DOHH2 (cell line): ENCODE results near the gene EFNA5.

Experiments
- H3F3A ChIP-seq: fragments of 200-600 bp; sonication (generic), shearing (Covaris generic); 2 replicates; pipeline ENCODE4 v1.6.0; 2016; ENCODE audit warnings: antibody characterized with exemption, mild to moderate bottlenecking; ENCODE audit not compliant: control insufficient read depth, insufficient read depth
- H3K27ac ChIP-seq: fragments of 200-600 bp; sonication (generic); 2 replicates; pipeline ENCODE4 v1.5.1; 2014; ENCODE audit warnings: low read depth, mild to moderate bottlenecking, low read length, moderate library complexity
- H3K27me3 ChIP-seq: fragments of 200-600 bp; sonication (generic); 2 replicates; pipeline ENCODE4 v1.6.1; 2014; ENCODE audit warnings: mild to moderate bottlenecking, low read length, mixed read lengths; ENCODE audit not compliant: control insufficient read depth
- H3K36me3 ChIP-seq: fragments of 200-600 bp; sonication (generic); 2 replicates; pipeline ENCODE4 v1.6.1; 2014; ENCODE audit warnings: mild to moderate bottlenecking, low read length, moderate library complexity, mixed read lengths; ENCODE audit not compliant: control insufficient read depth
- H3K4me1 ChIP-seq: fragments of 200-600 bp; sonication (generic); 2 replicates; pipeline ENCODE4 v1.6.1; 2014; ENCODE audit warnings: mild to moderate bottlenecking, low read length, mixed read lengths; ENCODE audit not compliant: control insufficient read depth
- H3K4me2 ChIP-seq: fragments of 200-600 bp; sonication (generic); 2 replicates; pipeline ENCODE4 v1.6.0; 2014; ENCODE audit warnings: mild to moderate bottlenecking, low read length, moderate library complexity
- H3K4me3 ChIP-seq: fragments of 200-600 bp; sonication (generic); 2 replicates; pipeline ENCODE4 v1.5.1; 2014; ENCODE audit warnings: mild to moderate bottlenecking, low read length, mixed read lengths
- H3K79me2 ChIP-seq: fragments of 200-600 bp; sonication (generic); 2 replicates; pipeline ENCODE4 v1.6.1; 2014; ENCODE audit warnings: mild to moderate bottlenecking, low read length, mixed read lengths; ENCODE audit not compliant: control insufficient read depth
- H3K9me2 ChIP-seq: fragments of 200-600 bp; sonication (generic); replicated peaks from 2 replicates; pipeline ENCODE4 v1.6.1; 2014; ENCODE audit warnings: mild to moderate bottlenecking, low read length, mixed read lengths; ENCODE audit not compliant: control insufficient read depth
- H3K9me3 ChIP-seq: fragments of 200-600 bp; sonication (generic); 2 replicates; pipeline ENCODE4 v1.6.1; 2014; ENCODE audit warnings: antibody characterized with exemption, low read length, mixed read lengths; ENCODE audit not compliant: control insufficient read depth, insufficient read depth
- H4K20me1 ChIP-seq: fragments of 200-600 bp; sonication (generic); 2 replicates; pipeline ENCODE4 v1.6.0; 2014; ENCODE audit warnings: low read depth, mild to moderate bottlenecking, antibody characterized with exemption, low read length, moderate library complexity; ENCODE audit not compliant: control insufficient read depth, insufficient read depth
- CTCF ChIP-seq: fragments of 200-600 bp; sonication (generic); IDR thresholded peaks from one replicate; pipeline ENCODE4 v1.5.1; 2014; ENCODE audit warnings: antibody characterized with exemption, mild to moderate bottlenecking, low read depth, low read length; ENCODE audit not compliant: poor library complexity, severe bottlenecking
- EZH2phosphoT487 ChIP-seq: fragments of 200-600 bp; sonication (generic); IDR thresholded peaks from 2 replicates; pipeline ENCODE4 v1.6.1; 2017; ENCODE audit warnings: borderline replicate concordance, mild to moderate bottlenecking, antibody characterized with exemption, low read length, moderate library complexity, mixed read lengths

EFNA5 gene

GRCh38 chr5:107367939-107368338, 302.8 kb downstream of the EFNA5 start:
- Histone ChIP-seq H3K9me2 (no peaks in the 10 kb centered on the region), H3F3A (no peaks in the 10 kb centered on the region), H3K4me2 (no peak overlapping the region), H3K36me3 (no peaks in the 10 kb centered on the region), H3K27ac (no peak overlapping the region), H3K27me3 (no peaks in the 10 kb centered on the region), H4K20me1 (no peaks in the 10 kb centered on the region), H3K79me2 (no peaks in the 10 kb centered on the region), H3K4me1 (0 out of 2 replicates have a peak, but pooled peaks cover 4% of the 10 kb centered on the region), H3K9me3 (no peaks in the 10 kb centered on the region), H3K4me3 (no peak overlapping the region)
- TF ChIP-seq EZH2phosphoT487 (no peak), CTCF (no peak)

- Histone ChIP-seq H3K9me2 (no peaks in the 10 kb centered on the region), H3K4me1 (0 out of 2 replicates have a peak, but pooled peaks cover 4% of the 10 kb centered on the region), H3K27ac (no peak overlapping the region), H3K36me3 (no peaks in the 10 kb centered on the region), H3K79me2 (no peaks in the 10 kb centered on the region), H3K9me3 (no peaks in the 10 kb centered on the region), H3F3A (no peaks in the 10 kb centered on the region), H3K27me3 (no peaks in the 10 kb centered on the region), H3K4me3 (no peak overlapping the region), H3K4me2 (no peak overlapping the region), H4K20me1 (no peaks in the 10 kb centered on the region)
- TF ChIP-seq EZH2phosphoT487 (no peak), CTCF (no peak)
Measured at GRCh38 chr5:107367480-107367879, 303.3 kb downstream of the EFNA5 start.

DNA sequence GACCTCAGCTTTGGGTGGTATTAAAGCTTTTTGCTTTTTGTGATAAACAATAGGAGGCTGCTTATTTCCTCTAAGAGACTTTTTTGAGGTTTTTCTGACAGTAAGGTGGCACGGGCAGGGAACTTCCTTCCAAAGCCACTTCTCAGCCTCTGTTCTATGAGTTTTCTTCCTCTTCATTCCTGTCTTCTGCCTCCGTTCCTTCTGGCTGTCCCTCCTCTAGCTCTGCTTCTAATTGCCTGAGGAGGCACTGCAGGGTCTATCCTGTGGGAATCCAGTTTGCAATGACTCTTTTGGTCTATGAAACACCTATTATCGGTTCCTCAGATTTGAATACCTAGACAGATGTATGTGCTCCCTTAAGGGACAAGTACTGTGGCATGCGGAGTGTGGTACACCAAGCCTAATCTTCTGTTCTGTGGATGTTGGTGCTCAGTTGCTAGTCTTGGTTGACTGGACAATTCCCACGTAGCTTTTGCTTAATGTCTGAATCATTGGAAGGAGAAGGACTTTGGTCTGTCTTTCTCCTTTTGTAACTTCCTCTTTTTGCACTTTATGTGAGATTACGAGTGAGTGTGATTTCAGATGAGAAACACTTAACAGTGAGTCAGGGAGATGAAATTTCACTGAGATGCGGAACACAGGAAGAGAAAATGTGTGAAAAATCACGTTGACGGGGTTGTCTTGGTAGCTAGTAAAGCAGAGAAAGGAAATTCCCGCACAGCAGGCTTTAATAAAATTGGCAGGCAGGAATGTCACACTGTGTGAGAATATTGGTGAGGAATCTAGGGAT, 305.2 kb downstream of the EFNA5 start:
- H3K27ac ChIP-seq, result no peak overlapping the region
- no peaks in the 10 kb centered on the region for H3K79me2 ChIP-seq

More for the DNA sequence above, 305.2 kb downstream of the EFNA5 start:
- no peak for TF ChIP-seq CTCF
- TF ChIP-seq EZH2phosphoT487, result no peak
- Histone ChIP-seq H3K36me3 (no peaks in the 10 kb centered on the region), H3K9me3 (no peaks in the 10 kb centered on the region), H3K4me3 (no peak overlapping the region), H3F3A (no peaks in the 10 kb centered on the region), H3K4me2 (no peak overlapping the region), H3K4me1 (0 out of 2 replicates have a peak, but pooled peaks cover 4% of the 10 kb centered on the region), H3K27me3 (no peaks in the 10 kb centered on the region), H4K20me1 (no peaks in the 10 kb centered on the region), H3K9me2 (no peaks in the 10 kb centered on the region)
